A204.1 (cell line): ENCODE results near the gene HSPA6.
"Not testable (repeated sequence)": the region's sequence is repeated elsewhere in the genome, so short reads cannot be mapped to it uniquely, and the experiment has no call there.

ENCODE experiments used
- FAIRE-seq: peaks from 2 replicates; lab custom pipeline; 2012; peaks lifted over from hg19 to GRCh38; lab: Jason Lieb, UNC

HSPA6 gene

GRCh38 chr1:161523817-161524741 is at the start of gene HSPA6:
Gene HSPA6, plus strand, starts transcription at chr1:161524540. Its CDS starts 119 bp downstream, at chr1:161524659.
- peak; percentile 49 for FAIRE-seq

GRCh38 chr1:161477711-161478110 is 46.6 kb upstream of the HSPA6 start:
- FAIRE-seq: not testable (repeated sequence)

GRCh38 chr1:161478985-161479384 is 45.4 kb upstream of the HSPA6 start:
- no peak for FAIRE-seq

- FAIRE-seq: no peak
Measured at GRCh38 chr1:161480381-161481035, 43.8 kb upstream of the HSPA6 start.

- FAIRE-seq: no peak
Measured at GRCh38 chr1:161481624-161482392, 42.5 kb upstream of the HSPA6 start.

GRCh38 chr1:161482610-161483009 is 41.7 kb upstream of the HSPA6 start:
- no peak for FAIRE-seq

GRCh38 chr1:161483361-161483760 is 41.0 kb upstream of the HSPA6 start:
- no peak for FAIRE-seq

GRCh38 chr1:161484613-161485012 is 39.7 kb upstream of the HSPA6 start:
- FAIRE-seq: no peak

- no peak for FAIRE-seq
Measured at GRCh38 chr1:161486806-161487741, 37.3 kb upstream of the HSPA6 start.

GRCh38 chr1:161491472-161491871 is 32.9 kb upstream of the HSPA6 start:
- FAIRE-seq: no peak

- FAIRE-seq: no peak
Measured at GRCh38 chr1:161492827-161493226, 31.5 kb upstream of the HSPA6 start.

GRCh38 chr1:161494091-161494735 is 30.1 kb upstream of the HSPA6 start:
- no peak for FAIRE-seq

GRCh38 chr1:161495490-161495889 is 28.9 kb upstream of the HSPA6 start:
- peak; percentile 23 for FAIRE-seq

- no peak for FAIRE-seq
Measured at GRCh38 chr1:161497961-161498360, 26.4 kb upstream of the HSPA6 start.

GRCh38 chr1:161498646-161499045 is 25.7 kb upstream of the HSPA6 start:
- no peak for FAIRE-seq

- no peak for FAIRE-seq
Measured at GRCh38 chr1:161499099-161500039, 25.0 kb upstream of the HSPA6 start.

- FAIRE-seq: no peak
Measured at GRCh38 chr1:161501234-161501633, 23.1 kb upstream of the HSPA6 start.

GRCh38 chr1:161502181-161502580 is 22.2 kb upstream of the HSPA6 start:
- FAIRE-seq: no peak

- FAIRE-seq: no peak
Measured at GRCh38 chr1:161502641-161503393, 21.5 kb upstream of the HSPA6 start.
